K562 (cell line): ENCODE measurements around the gene DHX35. TPM values are rescaled to one million over a fixed set of nuclear protein-coding genes. Genes with fewer than 3 reads are reported as not detected.

Experiments used
- CBFA2T3 ChIP-seq: fragments of 450-650 bp; IDR thresholded peaks from 2 replicates; pipeline ENCODE4 v1.6.1; 2017
- CBFB ChIP-seq: sonication (generic); formaldehyde crosslinking; IDR thresholded peaks from 2 replicates; pipeline ENCODE4 v1.4.0; 2020; ENCODE audit warnings: mild to moderate bottlenecking, missing genetic modification reagents
- FOXP4 ChIP-seq: sonication (generic); formaldehyde crosslinking; IDR thresholded peaks from 2 replicates; pipeline ENCODE4 v1.8.0; 2022; ENCODE audit warnings: mild to moderate bottlenecking, missing genetic modification reagents, borderline replicate concordance
- HDAC1 ChIP-seq, 2 experiments: fragments of 450-650 bp; IDR thresholded peaks; 2 replicates each; pipeline ENCODE4 v1.6.1; 2016 to 2017; ENCODE audit warnings: inconsistent platforms in 1 of 2, mild to moderate bottlenecking in 1 of 2, moderate library complexity in 1 of 2
- HMGN3 ChIP-seq: IDR thresholded peaks from 2 replicates; pipeline ENCODE4 v1.6.1; 2011; ENCODE audit warnings: borderline replicate concordance, low read depth, mild to moderate bottlenecking, mixed read lengths, low read length; ENCODE audit not compliant: insufficient read length; ENCODE audit errors: extremely low read depth
- LEF1 ChIP-seq: fragments of 450-650 bp; IDR thresholded peaks from 2 replicates; pipeline ENCODE4 v1.6.1; 2016; ENCODE audit warnings: mild to moderate bottlenecking
- MYNN ChIP-seq, 2 experiments: sonication (generic); formaldehyde crosslinking in 1 of 2; IDR thresholded peaks; 2 replicates each; pipeline versions ENCODE4 v1.5.0 to v1.6.1; 2016 to 2020; ENCODE audit warnings: antibody characterized with exemption in 1 of 2, missing genetic modification reagents in 1 of 2
- NCOA4 ChIP-seq: fragments of 450-650 bp; IDR thresholded peaks from 2 replicates; pipeline ENCODE4 v1.6.1; 2018; ENCODE audit warnings: mild to moderate bottlenecking; ENCODE audit not compliant: partially characterized antibody
- PCBP1 ChIP-seq: fragments of 200-400 bp; formaldehyde crosslinking; IDR thresholded peaks from 2 replicates; pipeline ENCODE4 v1.6.1; 2018; ENCODE audit warnings: mild to moderate bottlenecking, low read depth, low read length; ENCODE audit not compliant: poor library complexity, severe bottlenecking
- PCBP2 ChIP-seq: fragments of 200-400 bp; formaldehyde crosslinking; IDR thresholded peaks from 2 replicates; pipeline ENCODE4 v1.6.1; 2018; ENCODE audit warnings: low read length, low read depth, mild to moderate bottlenecking, moderate library complexity; ENCODE audit not compliant: poor library complexity, severe bottlenecking
- RBFOX2 ChIP-seq: fragments of 200-400 bp; formaldehyde crosslinking; IDR thresholded peaks from 2 replicates; pipeline ENCODE4 v1.6.1; 2017; ENCODE audit warnings: low read depth, mild to moderate bottlenecking, low read length, moderate library complexity
- RNF2 ChIP-seq: sonication (generic); IDR thresholded peaks from 2 replicates; pipeline ENCODE4 v1.6.1; 2016
- SMARCC2 ChIP-seq: fragments of 450-650 bp; IDR thresholded peaks from 2 replicates; pipeline ENCODE4 v1.6.1; 2017; ENCODE audit warnings: antibody characterized with exemption, moderate library complexity, mild to moderate bottlenecking, low read depth
- TSHZ1 ChIP-seq: fragments of 250-450 bp; sonication (Bioruptor Pico); IDR thresholded peaks from 2 replicates; pipeline ENCODE4 v1.4.0; 2020; ENCODE audit warnings: mild to moderate bottlenecking, moderate library complexity
- VEZF1 ChIP-seq: fragments of 200-800 bp; sonication (Bioruptor generic); IDR thresholded peaks from 2 replicates; pipeline ENCODE4 v1.6.1; 2017; ENCODE audit warnings: missing genetic modification characterization, missing compliant biosample characterization
- ZKSCAN8 ChIP-seq: fragments of 200-800 bp; sonication (Bioruptor generic); IDR thresholded peaks from 2 replicates; pipeline ENCODE4 v1.6.1; 2016; ENCODE audit warnings: missing genetic modification characterization, missing compliant biosample characterization
- ZNF384 ChIP-seq: IDR thresholded peaks from 2 replicates; pipeline ENCODE4 v1.6.1; 2012; ENCODE audit warnings: low read depth, low read length, improper control_type of control experiment
- ZNF408 ChIP-seq: fragments of 250-450 bp; sonication (Bioruptor Pico); IDR thresholded peaks from 2 replicates; pipeline ENCODE4 v1.4.0; 2020; ENCODE audit warnings: low read depth, mild to moderate bottlenecking, moderate library complexity
- ZNF668 ChIP-seq: fragments of 250-450 bp; sonication (Bioruptor Pico); IDR thresholded peaks from 2 replicates; pipeline ENCODE4 v1.8.0; 2022; ENCODE audit warnings: mild to moderate bottlenecking, inconsistent platforms
- ZNF75A ChIP-seq: fragments of 450-650 bp; formaldehyde crosslinking; IDR thresholded peaks from 2 replicates; pipeline ENCODE4 v1.4.0; 2020; ENCODE audit warnings: mild to moderate bottlenecking
- polyA plus RNA-seq, 8 experiments: library from polyadenylated mRNA; depleted of rRNA in 4 of 8; stranded (reverse) in 5 of 8; unstranded in 3 of 8; fragments of >200 nt; fragmentation: Nextera tagmentation in 2 of 8; fragmentation: Illumina TruSeq in 1 of 8; extraction: Ambion mirVana in 2 of 8; extraction: Trizol in 1 of 8; gene quantifications; 2 replicates each; pipeline versions ENCODE4 v1.2.1 to v1.2.3, GENCODE V29; 2011 to 2014; ENCODE audit warnings: inconsistent platforms in 1 of 8, missing spikeins in 1 of 8
- total RNA-seq, 7 experiments: library from RNA; depleted of rRNA in 6 of 7; stranded (reverse); fragments of >200 nt in 6 of 7; fragmentation: Illumina TruSeq in 2 of 7; extraction: Trizol in 2 of 7; gene quantifications; 2 replicates each; pipeline versions ENCODE4 v1.2.1 to v1.2.3, GENCODE V29; 2011 to 2021; ENCODE audit warnings: low replicate concordance in 1 of 7
- TF ChIP-seq, protein P1 (sequence below): fragments of 450-650 bp; IDR thresholded peaks from 2 replicates; pipeline ENCODE4 v1.7.0; 2016; ENCODE audit warnings: borderline replicate concordance

The DHX35 gene
- total and polyA plus RNA-seq, 9 of the 15 experiments (the other 6 are each of a cell fraction or from before 2014, with no cell fraction given) = 6.5 to 25.6 (median 16.9) TPM

GRCh38 chr20:38947931-38948362 is 14.2 kb upstream of the DHX35 start (continued):
- TF ChIP-seq HMGN3 (peak; percentile 77), CBFB (CRISPR knock-in tag) (no peak), CBFA2T3 (peak; percentile 100), VEZF1 (CRISPR knock-in tag) (peak; percentile 87), RNF2 (peak; percentile 99), ZKSCAN8 (CRISPR knock-in tag) (peak; percentile 80; the same call in 1 of the 2 replicates), ZNF75A (CRISPR knock-in tag) (no peak), PCBP2 (no peak), TSHZ1 (CRISPR knock-in tag) (no peak), SMARCC2 (peak; percentile 87; the same call in 1 of the 2 replicates), ZNF408 (CRISPR knock-in tag) (no peak), HDAC1 (IDR thresholded peaks at IDR 0.05) (peak in 1 of 2 experiments; percentile 83; a peak in 3 of 4 replicates), FOXP4 (CRISPR knock-in tag) (no peak), NCOA4 (peak; percentile 61), LEF1 (peak; percentile 95), MYNN (IDR thresholded peaks at IDR 0.05) (peak; percentile 94), MYNN (CRISPR knock-in tag; IDR thresholded peaks at IDR 0.05) (no peak), ZNF384 (no peak), RBFOX2 (no peak), ZNF668 (peak; percentile 56; the same call in 1 of the 2 replicates), PCBP1 (no peak)
- TF ChIP-seq, protein P1, sequence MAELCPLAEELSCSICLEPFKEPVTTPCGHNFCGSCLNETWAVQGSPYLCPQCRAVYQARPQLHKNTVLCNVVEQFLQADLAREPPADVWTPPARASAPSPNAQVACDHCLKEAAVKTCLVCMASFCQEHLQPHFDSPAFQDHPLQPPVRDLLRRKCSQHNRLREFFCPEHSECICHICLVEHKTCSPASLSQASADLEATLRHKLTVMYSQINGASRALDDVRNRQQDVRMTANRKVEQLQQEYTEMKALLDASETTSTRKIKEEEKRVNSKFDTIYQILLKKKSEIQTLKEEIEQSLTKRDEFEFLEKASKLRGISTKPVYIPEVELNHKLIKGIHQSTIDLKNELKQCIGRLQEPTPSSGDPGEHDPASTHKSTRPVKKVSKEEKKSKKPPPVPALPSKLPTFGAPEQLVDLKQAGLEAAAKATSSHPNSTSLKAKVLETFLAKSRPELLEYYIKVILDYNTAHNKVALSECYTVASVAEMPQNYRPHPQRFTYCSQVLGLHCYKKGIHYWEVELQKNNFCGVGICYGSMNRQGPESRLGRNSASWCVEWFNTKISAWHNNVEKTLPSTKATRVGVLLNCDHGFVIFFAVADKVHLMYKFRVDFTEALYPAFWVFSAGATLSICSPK = no peak
